Hematopoietic multipotent progenitor cell treated with erythropoietin and hydrocortisone succinate and interleukin-3 and kit ligand, for 17 days (in vitro differentiated cells): ENCODE results near the gene MARCO.
"Not testable (repeated sequence)": the region's sequence is repeated elsewhere in the genome, so short reads cannot be mapped to it uniquely, and the experiment has no call there.

ENCODE experiments used
- DNase-seq: peaks from one replicate; pipeline ENCODE4 v3.0.0-alpha.2; 2015; ENCODE audit warnings: low spot score

The MARCO gene

DNA sequence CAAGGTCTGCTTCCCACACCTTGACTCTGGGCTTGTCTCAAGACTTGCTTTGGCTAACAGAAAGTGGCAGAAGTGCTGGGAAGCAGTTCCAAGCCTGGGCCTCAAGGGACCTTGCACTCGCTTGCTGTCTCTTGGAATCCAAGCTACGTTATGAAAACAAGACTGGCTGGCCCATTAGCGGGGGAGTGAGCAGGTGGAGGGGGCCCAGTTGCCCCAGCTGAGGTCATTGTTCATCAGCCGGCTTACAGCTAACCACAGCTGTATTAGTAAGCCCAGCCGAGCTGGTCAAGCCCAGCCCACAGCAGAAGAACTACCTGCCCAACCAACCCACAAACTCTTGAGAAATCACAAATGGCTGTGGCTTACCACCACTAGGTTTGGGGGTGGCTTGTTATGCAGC, 63.1 kb downstream of the MARCO start:
- DNase-seq: no peak

- no peak for DNase-seq
Measured at GRCh38 chr2:119005555-119005954, 63.6 kb downstream of the MARCO start.

- no peak for DNase-seq
Measured at GRCh38 chr2:119006441-119006840, 64.4 kb downstream of the MARCO start.

DNA sequence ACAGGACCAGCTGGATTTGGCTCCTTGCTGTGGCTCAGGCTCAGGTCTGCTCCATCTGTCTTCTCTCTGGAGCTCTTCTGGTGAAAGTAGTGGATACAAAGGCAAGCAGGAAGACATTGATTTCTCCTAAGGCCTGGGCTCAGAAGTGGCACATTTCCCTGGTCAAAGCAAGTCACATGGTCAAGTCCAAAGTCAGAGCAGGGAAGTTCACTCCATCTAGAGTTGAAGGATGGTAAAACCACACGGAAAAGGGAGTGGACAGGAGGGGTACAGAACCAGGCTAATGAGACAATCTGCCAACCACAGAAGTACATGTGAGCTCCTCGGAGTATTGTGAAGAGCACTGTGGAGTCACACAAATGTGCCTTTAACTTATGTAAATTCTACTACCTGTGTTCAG, 66.1 kb downstream of the MARCO start:
- no peak for DNase-seq

DNA sequence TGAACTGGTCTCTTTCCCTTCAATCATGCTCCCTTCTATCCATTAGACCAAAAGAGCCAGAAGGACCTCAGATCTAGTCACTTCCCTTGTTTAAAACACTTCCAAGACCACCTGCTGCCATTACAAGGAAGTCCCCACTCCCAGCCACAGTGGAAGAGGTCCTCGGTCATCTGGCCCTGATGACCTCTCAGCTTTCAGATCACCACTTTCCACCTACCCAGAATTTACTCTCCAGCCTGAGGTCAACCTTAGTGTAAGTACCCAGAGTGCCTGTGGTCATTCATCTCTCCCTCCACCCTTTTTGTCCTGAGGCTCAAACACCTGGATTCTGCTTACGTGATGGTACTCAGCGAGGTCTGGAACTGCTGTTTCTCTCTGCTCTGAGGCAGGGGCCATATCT, 67.1 kb downstream of the MARCO start:
- DNase-seq: no peak

DNA sequence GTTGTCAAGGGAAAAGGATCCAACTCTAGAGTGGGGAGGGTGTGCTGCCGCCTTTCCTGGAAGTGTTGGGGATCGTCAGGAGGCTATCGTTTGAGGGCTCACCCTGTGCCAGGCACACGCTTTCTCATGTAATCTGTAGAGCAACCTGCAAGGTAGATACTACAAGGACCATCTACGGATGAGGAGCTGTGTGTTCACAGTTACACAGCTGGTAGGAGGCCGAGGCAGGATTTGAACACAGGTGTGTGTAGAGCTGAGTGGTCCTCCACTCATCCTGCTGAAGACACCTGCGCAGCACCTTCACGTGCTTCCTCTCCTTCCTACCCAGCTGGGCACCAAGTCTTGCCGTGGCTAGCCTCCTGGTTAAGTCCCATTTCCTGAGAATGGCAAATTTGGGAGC, 68.3 kb downstream of the MARCO start:
- no peak for DNase-seq

DNA sequence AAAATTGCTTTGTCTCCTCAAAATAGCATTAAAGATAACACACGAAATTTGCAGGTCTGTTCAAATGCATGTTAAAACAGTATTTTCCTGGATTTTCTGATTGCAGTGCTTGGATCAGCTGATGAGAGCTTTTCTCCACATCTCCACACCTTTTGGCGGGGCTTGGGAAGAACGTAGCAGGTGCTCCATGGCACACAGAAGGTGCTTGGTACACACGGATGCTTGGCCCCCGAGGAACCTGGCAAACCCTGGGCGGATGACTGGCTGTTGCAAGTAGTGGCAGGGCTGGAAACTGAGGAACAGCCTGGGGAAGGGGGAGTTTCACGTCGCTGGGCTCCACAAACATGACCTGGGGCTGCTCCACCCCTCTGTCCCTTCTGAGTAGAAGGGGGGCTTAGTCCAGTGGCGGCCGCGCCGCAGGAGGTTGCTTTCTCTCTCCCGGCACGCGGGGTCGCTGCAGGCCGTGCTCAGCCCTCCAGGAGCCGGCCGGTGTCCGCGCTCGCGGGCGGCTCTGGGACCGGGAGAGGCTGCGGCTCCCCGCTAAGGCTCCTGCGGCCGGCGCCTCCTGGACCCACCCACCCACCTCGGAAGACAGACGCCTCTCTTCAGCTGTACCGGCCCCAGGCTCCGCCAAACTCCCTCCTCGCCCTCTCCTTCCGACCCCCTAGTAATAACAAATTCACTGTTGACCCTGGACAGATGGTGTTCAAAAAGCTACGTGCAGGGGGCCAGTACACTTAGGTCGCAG, 69.3 kb downstream of the MARCO start:
- DNase-seq: no peak

GRCh38 chr2:119011910-119012209, 69.9 kb downstream of the MARCO start:
- no peak for DNase-seq

DNA sequence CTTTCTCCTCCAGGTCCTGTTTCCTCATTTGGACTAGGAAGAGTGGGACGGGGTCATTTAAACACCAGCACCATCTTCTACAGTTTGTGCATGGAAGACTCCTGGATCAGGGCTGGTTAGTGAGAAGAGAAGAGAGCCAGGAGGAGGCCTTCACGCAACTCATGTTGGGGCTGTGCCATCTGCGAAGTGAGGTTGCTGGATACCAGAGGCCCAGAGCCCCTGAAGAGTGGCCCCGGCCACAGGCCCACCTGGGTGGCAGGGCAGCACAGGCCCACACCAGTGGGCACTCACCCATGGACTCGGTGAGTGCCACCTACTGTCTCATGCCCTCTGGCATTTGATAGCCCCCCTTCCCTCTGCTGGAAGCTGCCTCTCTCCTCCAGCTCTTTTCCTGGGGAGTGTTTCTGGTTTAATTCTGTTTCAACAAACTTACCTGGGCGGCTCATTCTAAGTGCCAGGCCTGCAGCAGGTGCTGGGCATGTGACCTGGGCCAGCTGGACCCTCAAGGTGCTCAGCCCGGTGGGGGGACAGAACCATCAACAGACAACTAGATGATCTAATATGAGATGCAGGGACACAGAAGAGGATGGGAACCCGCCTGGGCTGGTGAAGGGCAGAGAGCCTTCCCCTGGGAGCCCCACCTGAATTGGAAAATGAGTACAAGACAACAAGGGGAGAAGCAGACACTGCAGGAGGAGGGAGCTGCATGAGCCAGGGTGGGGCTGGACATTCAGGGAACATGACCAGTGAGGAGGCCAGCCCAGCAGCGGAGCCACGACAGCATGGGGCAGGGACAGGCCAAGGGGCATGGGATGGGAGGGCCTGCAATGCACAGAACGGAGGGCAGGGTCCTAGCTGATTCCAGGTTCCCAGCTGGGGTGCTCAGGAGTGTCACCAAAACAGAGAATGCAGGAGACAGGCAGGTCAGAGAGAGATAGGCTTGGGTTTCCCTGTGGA, 70.6 kb downstream of the MARCO start:
- no peak for DNase-seq

DNA sequence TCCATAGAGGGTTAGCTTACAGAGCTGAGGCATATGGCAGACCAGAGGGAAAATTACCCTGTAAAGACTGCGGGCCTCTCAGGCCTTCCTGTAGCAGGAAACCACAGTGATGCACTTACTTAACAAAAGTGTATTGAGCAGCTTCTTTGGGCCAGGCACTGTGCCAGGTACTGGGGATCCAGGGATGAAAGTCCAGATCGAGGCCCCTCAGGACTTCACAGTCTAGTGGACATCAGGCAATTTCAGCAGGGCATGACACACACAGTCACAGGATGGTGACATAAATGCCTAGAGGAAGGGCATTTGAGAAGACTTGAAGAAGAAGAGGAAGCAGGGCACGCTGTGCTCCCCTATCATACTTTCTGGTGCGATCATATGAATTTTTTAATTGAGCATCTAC, 71.7 kb downstream of the MARCO start:
- no peak for DNase-seq

GRCh38 chr2:119015845-119016244, 73.9 kb downstream of the MARCO start:
- no peak for DNase-seq

- DNase-seq: no peak
Measured at GRCh38 chr2:119019521-119019920, 77.5 kb downstream of the MARCO start.

DNA sequence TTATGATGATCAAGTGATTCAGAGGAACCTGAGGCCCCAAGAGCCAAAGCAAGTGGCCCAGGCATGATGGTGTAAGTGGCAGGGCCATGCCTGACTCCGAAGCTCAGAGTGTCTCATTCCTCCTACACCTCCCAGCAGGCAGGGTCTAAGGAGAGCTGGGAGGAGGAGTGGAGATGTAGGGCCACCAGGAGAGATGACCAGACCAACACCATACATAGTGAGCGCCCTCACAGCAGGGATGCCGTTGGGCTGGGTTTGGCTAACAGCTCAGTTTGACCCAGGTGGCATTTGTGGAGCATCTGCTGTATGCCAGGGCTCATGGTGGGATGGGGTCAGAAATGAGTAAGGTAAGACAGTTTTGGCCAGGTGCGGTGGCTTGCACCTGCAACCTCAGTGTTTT, 80.7 kb downstream of the MARCO start:
- DNase-seq: no peak

DNA sequence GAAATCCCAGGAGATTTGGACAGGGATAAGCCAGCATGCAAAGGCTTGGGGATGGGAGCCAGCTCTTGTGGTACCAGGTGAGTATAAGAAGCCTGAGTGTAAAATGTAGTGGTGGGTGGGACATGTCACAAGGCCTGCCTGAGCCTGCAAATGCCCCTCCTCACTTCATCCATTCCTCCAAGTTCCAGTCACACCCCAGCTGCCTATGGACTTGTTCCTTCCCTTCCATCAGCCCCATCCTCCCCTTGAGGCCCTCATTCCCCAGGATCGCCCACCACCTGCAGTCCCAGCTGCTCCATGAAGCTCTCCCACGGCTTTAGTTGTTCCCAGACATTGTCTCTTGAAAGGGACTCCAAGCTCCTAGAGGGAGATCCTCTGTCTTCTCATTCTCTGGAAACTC, 81.5 kb downstream of the MARCO start:
- DNase-seq: no peak

DNA sequence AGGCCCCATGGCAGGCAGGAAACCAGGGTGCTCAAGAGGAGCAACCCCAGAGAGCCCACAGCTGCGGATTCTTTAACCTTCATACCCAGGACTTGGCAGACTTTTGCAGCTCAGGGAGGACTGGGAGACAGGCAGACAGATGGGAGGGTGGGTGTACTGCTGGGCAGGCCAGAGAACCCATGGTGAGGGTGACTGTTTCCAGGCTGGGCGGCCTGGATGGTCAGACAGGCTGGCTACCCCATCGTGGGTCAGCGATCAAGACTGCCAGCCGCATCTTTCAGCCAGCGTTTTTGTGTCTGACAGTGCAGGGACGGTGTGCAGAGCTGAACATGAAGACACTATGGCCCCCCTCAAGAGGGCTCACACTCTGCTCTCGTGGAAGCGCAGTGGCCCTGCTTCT, 82.2 kb downstream of the MARCO start:
- DNase-seq: no peak

DNA sequence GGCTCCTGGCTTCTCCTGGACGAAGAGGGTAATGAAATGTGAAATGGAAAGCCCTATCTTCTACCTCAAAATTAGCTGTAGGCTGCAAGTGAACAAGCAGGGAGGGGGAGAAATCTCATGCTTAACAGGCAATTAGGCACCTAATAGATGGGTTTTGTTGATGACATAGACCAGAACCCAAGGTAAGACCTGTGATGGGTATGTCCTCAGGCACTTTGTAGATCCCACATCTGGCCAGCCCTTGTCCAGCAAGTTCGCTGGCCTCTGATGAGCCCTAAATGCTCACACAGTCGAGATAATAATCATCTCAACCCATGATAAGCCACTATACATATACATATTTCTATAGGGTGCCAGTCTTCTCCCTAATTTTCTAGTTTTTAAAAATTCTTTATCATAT, 82.6 kb downstream of the MARCO start:
- DNase-seq: no peak

- no peak for DNase-seq
Measured at GRCh38 chr2:119025013-119025412, 83.0 kb downstream of the MARCO start.

DNA sequence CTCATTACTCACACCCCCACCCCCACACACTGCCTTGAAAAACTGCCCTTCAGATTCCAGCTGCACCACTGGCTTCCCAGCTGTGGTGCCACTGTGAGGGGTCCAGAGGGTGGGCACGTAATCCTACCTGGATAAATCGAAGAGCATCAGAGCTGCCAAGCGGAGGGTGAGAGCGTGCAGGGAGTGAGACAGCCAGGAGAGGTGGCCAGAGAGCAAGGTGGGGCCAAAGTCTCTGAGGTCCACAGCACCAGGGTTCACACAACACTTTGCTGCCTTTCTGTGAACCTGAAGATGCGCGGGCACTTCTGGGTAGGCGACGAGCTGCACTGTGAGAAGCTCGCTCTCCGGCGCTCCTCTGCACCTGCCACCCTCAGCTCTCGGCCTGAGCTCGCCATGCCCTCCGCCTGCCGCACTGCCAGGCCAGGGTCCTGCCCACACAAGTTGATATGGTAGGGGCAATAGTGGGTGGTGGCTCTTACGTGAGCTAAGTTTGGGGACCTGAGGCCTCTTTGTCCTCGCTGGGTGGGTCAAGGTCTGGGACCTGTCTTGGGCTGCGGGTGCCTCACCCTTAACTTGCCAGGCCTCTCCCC, 83.9 kb downstream of the MARCO start:
- no peak for DNase-seq

GRCh38 chr2:119026890-119027289, 84.9 kb downstream of the MARCO start:
- no peak for DNase-seq

GRCh38 chr2:119028327-119029174, 86.6 kb downstream of the MARCO start:
- no peak for DNase-seq

- DNase-seq: no peak
Measured at GRCh38 chr2:119029297-119029696, 87.3 kb downstream of the MARCO start.

DNA sequence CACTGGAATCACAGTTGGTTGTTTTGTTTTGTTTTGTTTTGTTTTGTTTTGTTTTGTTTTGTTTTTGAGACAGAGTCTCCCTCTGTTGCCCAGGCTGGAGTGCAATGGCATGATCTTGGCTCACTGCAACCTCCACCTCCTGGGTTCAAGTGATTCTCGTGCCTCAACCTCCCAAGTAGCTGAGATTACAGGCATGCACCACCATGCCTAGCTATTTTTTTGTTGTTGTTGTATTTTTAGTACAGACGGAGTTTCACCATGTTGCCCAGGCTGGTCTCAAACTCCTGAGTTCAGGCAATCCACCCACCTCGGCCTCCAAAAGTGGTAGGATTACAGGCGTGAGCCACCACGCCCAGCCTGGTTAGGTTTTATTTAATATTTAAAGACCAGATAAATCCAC, 95.9 kb downstream of the MARCO start:
- DNase-seq: not testable (repeated sequence)
